Measurements from ENCODE around the gene GLRX5.

GLRX5 gene

GRCh38 chr14:95494456-95494855 is 40.4 kb upstream of the GLRX5 start:
- TF ChIP-seq CTCF (conservative IDR thresholded peaks at IDR 0.05; ENCODE audit: low read depth, low read length), result no peak
- no peak for DNase-seq (ENCODE audit: low read depth)
- no peak overlapping the region for H3K4me3 ChIP-seq (ENCODE audit: low read length)

DNA sequence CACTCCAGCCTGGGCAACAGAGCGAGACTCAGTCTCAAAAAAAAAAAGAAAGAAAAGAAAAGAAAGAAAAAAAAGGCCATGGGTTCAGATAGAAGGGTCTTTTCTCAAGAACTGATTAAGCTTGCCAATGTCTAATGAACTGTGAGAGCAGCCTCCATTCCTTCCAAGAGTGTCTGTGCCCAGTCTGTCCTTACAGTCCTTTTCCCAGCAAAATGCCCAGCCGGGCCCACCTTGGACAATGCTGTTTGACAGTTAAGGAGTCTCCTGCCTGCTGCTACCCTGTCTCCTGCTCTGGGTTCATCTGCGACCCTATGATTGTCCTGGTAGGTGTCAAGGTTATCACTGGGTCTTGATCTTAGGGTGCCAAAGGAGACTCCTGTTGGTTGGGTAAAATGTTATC is 39.8 kb upstream of the GLRX5 start:
- TF ChIP-seq CTCF (conservative IDR thresholded peaks at IDR 0.05; ENCODE audit: low read depth, low read length), result no peak
- no peak for DNase-seq (ENCODE audit: low read depth)
- H3K4me3 ChIP-seq (ENCODE audit: low read length), result no peak overlapping the region

- no peak overlapping the region for H3K4me3 ChIP-seq (ENCODE audit: low read length)
- no peak for DNase-seq (ENCODE audit: low read depth)
- no peak for TF ChIP-seq CTCF (conservative IDR thresholded peaks at IDR 0.05; ENCODE audit: low read depth, low read length)
These were observed 39.3 kb upstream of the GLRX5 start for GRCh38 chr14:95495538-95496025.

GRCh38 chr14:95496111-95496681 is 38.7 kb upstream of the GLRX5 start:
- DNase-seq (ENCODE audit: low read depth), result no peak
- TF ChIP-seq CTCF (conservative IDR thresholded peaks at IDR 0.05; ENCODE audit: low read depth, low read length), result no peak

GRCh38 chr14:95496690-95497259 is 38.1 kb upstream of the GLRX5 start:
- no peak overlapping the region for H3K4me3 ChIP-seq (ENCODE audit: low read length)
- TF ChIP-seq CTCF (conservative IDR thresholded peaks at IDR 0.05; ENCODE audit: low read depth, low read length), result no peak
- no peak for DNase-seq (ENCODE audit: low read depth)

More at GRCh38 chr14:95496111-95496681, 38.7 kb upstream of the GLRX5 start:
- H3K4me3 ChIP-seq (ENCODE audit: low read length), result no peak overlapping the region

DNA sequence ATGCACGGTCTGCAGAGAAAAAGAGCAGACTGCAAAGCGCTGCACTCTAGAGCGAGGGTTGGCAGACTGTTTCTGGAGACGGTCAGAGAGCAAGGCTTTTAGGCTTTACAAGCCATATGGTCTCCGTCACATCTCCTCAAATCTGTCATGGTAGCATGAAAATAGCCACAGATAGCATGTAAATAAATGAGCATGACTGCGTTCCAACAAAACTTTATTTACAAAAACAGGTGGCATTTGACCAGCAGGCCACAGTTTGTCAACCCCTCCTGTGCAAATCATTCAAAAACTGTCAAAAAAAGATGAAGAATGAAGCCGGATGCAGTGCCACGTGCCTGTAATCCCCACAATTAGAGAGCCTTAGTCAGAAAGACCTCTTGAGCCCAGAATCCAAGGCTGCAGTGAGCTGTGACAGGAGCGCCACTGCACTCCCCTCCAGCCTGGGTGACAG is 37.3 kb upstream of the GLRX5 start:
- no peak for DNase-seq (ENCODE audit: low read depth)
- no peak overlapping the region for H3K4me3 ChIP-seq (ENCODE audit: low read length)
- TF ChIP-seq CTCF (conservative IDR thresholded peaks at IDR 0.05; ENCODE audit: low read depth, low read length), result no peak
